HG03520 (cell line): Measurements from ENCODE around the gene RPUSD1.

Source experiments
- ATAC-seq: cut with Tn5 transposase; IDR thresholded peaks from one replicate; pipeline ENCODE4 v1.9.1; 2021; ENCODE audit warnings: mild to moderate bottlenecking, moderate library complexity; ENCODE audit not compliant: unreplicated experiment

Gene RPUSD1

GRCh38 chr16:799948-800833, 12.0 kb upstream of the RPUSD1 start, which contains the start of gene GNG13:
Gene GNG13 (minus strand): TSS chr16:800734. CDS start chr16:799077, 1,657 bp downstream.
- ATAC-seq: no peak

- no peak for ATAC-seq
Measured at GRCh38 chr16:799111-799947, 11.1 kb upstream of the RPUSD1 start.

- no peak for ATAC-seq
Measured at GRCh38 chr16:798666-799065, 10.5 kb upstream of the RPUSD1 start.

- no peak for ATAC-seq
Measured at GRCh38 chr16:797686-798085, 9.5 kb upstream of the RPUSD1 start.

- ATAC-seq: no peak
Measured at GRCh38 chr16:797120-797420, 8.9 kb upstream of the RPUSD1 start.

GRCh38 chr16:796296-797119, 8.3 kb upstream of the RPUSD1 start:
- no peak for ATAC-seq

GRCh38 chr16:795580-796229, 7.5 kb upstream of the RPUSD1 start:
- ATAC-seq: no peak

- ATAC-seq: no peak
Measured at GRCh38 chr16:794853-795466, 6.8 kb upstream of the RPUSD1 start.

- ATAC-seq: no peak
Measured at GRCh38 chr16:794091-794822, 6.1 kb upstream of the RPUSD1 start.

- no peak for ATAC-seq
Measured at GRCh38 chr16:793414-793813, 5.2 kb upstream of the RPUSD1 start.

- ATAC-seq: no peak
Measured at GRCh38 chr16:792221-792995, 4.2 kb upstream of the RPUSD1 start.

GRCh38 chr16:791131-791530, 3.0 kb upstream of the RPUSD1 start:
- ATAC-seq: no peak

GRCh38 chr16:790086-790485, 1.9 kb upstream of the RPUSD1 start:
- no peak for ATAC-seq

- ATAC-seq: no peak
Measured at GRCh38 chr16:789191-789850, 1.1 kb upstream of the RPUSD1 start.

- ATAC-seq: peak; percentile 71
Measured at GRCh38 chr16:788399-789126, 382 bp upstream of the RPUSD1 start, which contains the start of gene CHTF18. Gene CHTF18 (plus strand): TSS chr16:788620. CDS start chr16:788685, 65 bp downstream.

- no peak for ATAC-seq
Measured at GRCh38 chr16:787321-787966, 737 bp downstream of the RPUSD1 start.
